ENCODE results near the gene C1orf56. TPM values are rescaled to one million over a fixed set of nuclear protein-coding genes. Genes with fewer than 3 reads are reported as not detected.
A peak's percentile ranks its signal among the peaks of the same experiment; 100 is the strongest.

C1orf56 gene
- total RNA-seq, 2 experiments from 2014 or later, result 0.58 to 1.2 TPM

DNA sequence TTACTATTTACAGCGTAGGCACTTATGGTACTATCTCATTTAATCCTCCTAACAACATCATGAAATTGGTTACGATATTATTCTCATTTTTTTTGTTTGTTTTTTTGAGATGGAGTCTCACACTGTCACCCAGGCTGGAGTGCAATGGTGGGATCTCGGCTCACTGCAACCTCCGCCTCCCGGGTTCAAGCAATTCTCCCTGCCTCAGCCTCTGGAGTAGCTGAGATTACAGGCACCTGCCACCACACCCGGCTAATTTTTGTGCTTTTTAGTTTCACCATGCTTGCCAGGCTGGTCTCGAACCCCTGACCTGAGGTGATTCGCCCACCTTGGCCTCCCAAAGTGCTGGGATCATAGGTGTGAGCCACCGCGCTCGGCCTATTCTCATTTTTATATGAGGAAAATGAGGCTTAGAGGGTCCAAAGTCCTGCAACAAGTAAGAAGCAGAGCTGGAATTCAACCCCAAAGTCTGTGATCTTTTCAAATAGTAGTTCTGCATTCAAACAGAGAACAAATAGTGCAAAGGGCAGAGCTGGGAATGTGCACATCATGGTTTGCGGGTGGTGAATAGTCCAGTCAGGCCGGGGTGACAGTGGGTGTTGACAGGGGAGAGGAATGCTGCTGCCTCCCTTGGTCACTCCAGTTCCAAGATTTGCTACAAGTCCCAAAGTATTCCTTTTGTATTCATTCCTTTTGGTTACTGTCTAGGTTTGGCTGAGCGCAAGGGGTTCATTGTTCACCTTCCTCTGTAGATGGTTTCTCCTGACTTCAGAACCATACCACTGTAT is 34.7 kb upstream of the C1orf56 start:
- POLR2A ChIA-PET, result interaction anchor here (1.2 to 1.3 kb wide), 2 partner anchors 11 to 177 kb away, joined by 3 to 5 read pairs; partner anchors contain the start of gene VPS72
- H3K9me3 ChIP-seq (ENCODE audit: control insufficient read depth in 1 of 2, insufficient read depth in 1 of 2, low read length in 2 of 2), result no peaks in the 10 kb centered on the region
- Mint-ChIP-seq H3K36me3 (ENCODE audit: low read depth) (peaks cover 44% of the 10 kb centered on the region), H3K4me3 (peak overlapping the region; percentile 1), H3K27me3 (no peaks in the 10 kb centered on the region), H3K9me3 (no peaks in the 10 kb centered on the region), H3K27ac (no peak overlapping the region), H3K4me1 (ENCODE audit: low read depth) (peaks cover 58% of the 10 kb centered on the region)
- no peak overlapping the region for H3K27ac ChIP-seq (ENCODE audit: low read depth in 1 of 2, low read length in 2 of 2)
- H3K4me3 ChIP-seq (ENCODE audit: low read length), result no peak overlapping the region
- peaks cover 43% of the 10 kb centered on the region for H3K4me1 ChIP-seq (ENCODE audit: insufficient read depth, low read length)
- no peak for TF ChIP-seq CTCF (IDR thresholded peaks at IDR 0.05)
- no peak for DNase-seq
- H3K36me3 ChIP-seq (ENCODE audit: insufficient read depth, low read length), result peaks cover 30% of the 10 kb centered on the region
- no peak for ATAC-seq (ENCODE audit: poor library complexity)
- no peaks in the 10 kb centered on the region for H3K27me3 ChIP-seq (ENCODE audit: control insufficient read depth in 1 of 2, insufficient read depth in 2 of 2, low read length in 2 of 2)
- intact Hi-C loops (cut with DNase I, micrococcal nuclease), result loop anchor here in 1 of 2 experiments (10.0 kb wide), 1 partner anchor 242 kb away; the partner anchor contains the start of gene PSMD4
- CTCF ChIA-PET, result interaction anchor here (1.1 to 1.5 kb wide), 3 partner anchors 12 to 58 kb away, joined by 3 to 4 read pairs (median 3); partner anchors contain the start of genes CDC42SE1 and GABPB2

DNA sequence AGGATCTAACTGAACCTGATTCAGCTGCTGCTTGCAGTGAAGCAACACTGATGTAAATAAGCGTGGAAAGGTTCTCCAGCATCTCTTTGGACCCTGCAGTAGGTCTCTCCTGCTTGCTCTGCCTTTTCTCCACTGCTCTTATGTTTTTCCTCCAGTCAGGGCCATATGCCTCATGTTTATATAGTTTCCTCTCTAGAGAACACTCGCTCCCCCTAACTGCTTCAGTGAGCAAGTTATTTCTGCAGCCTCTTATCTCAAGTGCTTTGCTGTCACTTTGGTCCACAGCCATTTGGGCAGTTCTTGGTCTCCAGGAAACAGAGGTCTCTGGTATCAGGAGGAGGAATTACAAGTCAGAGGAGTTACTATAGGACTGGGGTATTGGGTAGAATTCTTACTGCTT is 34.0 kb upstream of the C1orf56 start:
- TF ChIP-seq CTCF (IDR thresholded peaks at IDR 0.05), result no peak
- peaks cover 51% of the 10 kb centered on the region for H3K4me1 Mint-ChIP-seq (ENCODE audit: low read depth)
- no peak overlapping the region for H3K27ac ChIP-seq (ENCODE audit: low read depth in 1 of 2, low read length in 2 of 2)
- peak overlapping the region; percentile 1 for H3K4me3 Mint-ChIP-seq
- no peak overlapping the region for H3K27ac Mint-ChIP-seq
- ChIA-PET POLR2A (no interaction called here), CTCF (interaction anchor here (1.2 kb wide), 1 partner anchor 11 kb away, joined by 3 read pairs; no protein-coding TSS in a partner anchor)
- no peaks in the 10 kb centered on the region for H3K9me3 ChIP-seq (ENCODE audit: control insufficient read depth in 1 of 2, insufficient read depth in 1 of 2, low read length in 2 of 2)
- peaks cover 44% of the 10 kb centered on the region for H3K36me3 Mint-ChIP-seq (ENCODE audit: low read depth)
- no peaks in the 10 kb centered on the region for H3K9me3 Mint-ChIP-seq
- no peak for ATAC-seq (ENCODE audit: poor library complexity)
- peaks cover 41% of the 10 kb centered on the region for H3K4me1 ChIP-seq (ENCODE audit: insufficient read depth, low read length)
- no peaks in the 10 kb centered on the region for H3K27me3 Mint-ChIP-seq
- intact Hi-C loops (cut with DNase I, micrococcal nuclease), result loop anchor here in 1 of 2 experiments (10.0 kb wide), 1 partner anchor 241 kb away; the partner anchor contains the start of gene PSMD4
- DNase-seq, result no peak
- peaks cover 36% of the 10 kb centered on the region for H3K36me3 ChIP-seq (ENCODE audit: insufficient read depth, low read length)
- no peaks in the 10 kb centered on the region for H3K27me3 ChIP-seq (ENCODE audit: control insufficient read depth in 1 of 2, insufficient read depth in 2 of 2, low read length in 2 of 2)
- no peak overlapping the region for H3K4me3 ChIP-seq (ENCODE audit: low read length)

GRCh38 chr1:151024540-151025146 is 22.9 kb upstream of the C1orf56 start:
- Mint-ChIP-seq H3K36me3 (ENCODE audit: low read depth) (peaks cover 49% of the 10 kb centered on the region), H3K27ac (peak overlapping the region; percentile 52), H3K4me1 (ENCODE audit: low read depth) (peaks cover 6% of the 10 kb centered on the region), H3K27me3 (no peaks in the 10 kb centered on the region), H3K4me3 (no peak overlapping the region), H3K9me3 (no peaks in the 10 kb centered on the region)
- Histone ChIP-seq H3K4me1 (ENCODE audit: insufficient read depth, low read length) (peaks cover 7% of the 10 kb centered on the region), H3K9me3 (ENCODE audit: control insufficient read depth in 1 of 2, insufficient read depth in 1 of 2, low read length in 2 of 2) (no peaks in the 10 kb centered on the region), H3K27me3 (ENCODE audit: control insufficient read depth in 1 of 2, insufficient read depth in 2 of 2, low read length in 2 of 2) (no peaks in the 10 kb centered on the region), H3K27ac (ENCODE audit: low read depth in 1 of 2, low read length in 2 of 2) (no peak overlapping the region), H3K36me3 (ENCODE audit: insufficient read depth, low read length) (peaks cover 47% of the 10 kb centered on the region), H3K4me3 (ENCODE audit: low read length) (no peak overlapping the region)
- CTCF ChIA-PET, result interaction anchor here (0.6 to 2.4 kb wide), 38 partner anchors 10 to 226 kb away, joined by 3 to 69 read pairs (median 6); partner anchors contain the start of genes BNIPL, C1orf56, CDC42SE1 and GABPB2
- POLR2A ChIA-PET, result interaction anchor here (0.6 to 2.3 kb wide), 14 partner anchors 13 to 484 kb away, joined by 3 to 31 read pairs (median 6); partner anchors contain the start of genes C1orf56, CDC42SE1, MINDY1 and MLLT11
- peak; percentile 83 for TF ChIP-seq CTCF (IDR thresholded peaks at IDR 0.05)
- ATAC-seq (ENCODE audit: poor library complexity) (peak; percentile 100), DNase-seq (peak; percentile 81 to 95 (median 88))
- intact Hi-C loops (cut with DNase I, micrococcal nuclease), result loop anchor here (1.0 to 5.0 kb wide), 7 partner anchors 34 to 213 kb away; partner anchors contain the start of genes CDC42SE1 (in 2 of the 2), TNFAIP8L2 (in 2 of the 2) and GABPB2 (in 1 of the 2)

Data from CD4-positive, alpha-beta T cell (primary cell).